Liver (tissue), 9 donors: ENCODE results near the gene SPATA1. TPM values are rescaled to one million over a fixed set of nuclear protein-coding genes. Genes with fewer than 3 reads are reported as not detected.

Experiments
- DNase-seq: peaks from one replicate; pipeline ENCODE4 v3.0.0-alpha.2; 2017; ENCODE audit warnings: low spot score
- H3K27ac ChIP-seq, 2 donors: one replicate each; pipeline ENCODE4 v1.7.0; 2013; ENCODE audit warnings: inconsistent platforms in 2 of 2, low read length in 2 of 2, control low read depth in 1 of 2, low read depth in 1 of 2, mild to moderate bottlenecking in 1 of 2
- H3K27me3 ChIP-seq, 4 donors: one replicate each; pipeline versions ENCODE4 v1.6.1 to v1.7.0; 2013; ENCODE audit warnings: low read length in 3 of 4, inconsistent platforms in 1 of 4, mild to moderate bottlenecking in 1 of 4, moderate library complexity in 1 of 4; ENCODE audit not compliant: control insufficient read depth in 4 of 4, insufficient read depth in 4 of 4
- H3K36me3 ChIP-seq, 4 donors: one replicate each; pipeline versions ENCODE4 v1.6.1 to v1.7.0; 2013; ENCODE audit warnings: low read length in 3 of 4, mild to moderate bottlenecking in 3 of 4, low read depth in 1 of 4, moderate library complexity in 1 of 4; ENCODE audit not compliant: control insufficient read depth in 4 of 4, insufficient read depth in 3 of 4
- H3K4me1 ChIP-seq, 4 donors: one replicate each; pipeline versions ENCODE4 v1.6.1 to v1.7.0; 2013; ENCODE audit warnings: low read length in 3 of 4, mild to moderate bottlenecking in 3 of 4, moderate library complexity in 1 of 4; ENCODE audit not compliant: control insufficient read depth in 4 of 4, insufficient read depth in 4 of 4
- H3K4me3 ChIP-seq, 3 donors: one replicate each; pipeline versions ENCODE4 v1.6.1 to v1.7.0; 2013; ENCODE audit warnings: low read length in 3 of 3, control low read depth in 1 of 3, low read depth in 1 of 3, mild to moderate bottlenecking in 1 of 3
- H3K9ac ChIP-seq, 2 donors: one replicate each; pipeline ENCODE4 v1.7.0; 2013; ENCODE audit warnings: low read length in 2 of 2, mild to moderate bottlenecking in 2 of 2, moderate library complexity in 2 of 2, control low read depth in 1 of 2, low read depth in 1 of 2
- H3K9me3 ChIP-seq, 4 donors: one replicate each; pipeline versions ENCODE4 v1.6.1 to v1.7.0; 2013; ENCODE audit warnings: low read length in 3 of 4; ENCODE audit not compliant: control insufficient read depth in 4 of 4
- EGR1 ChIP-seq, 2 donors: IDR thresholded peaks; 2 replicates each; pipeline ENCODE4 v1.6.1; 2016 to 2018; ENCODE audit warnings: antibody characterized with exemption in 2 of 2, low read depth in 2 of 2
- FOXA2 ChIP-seq: IDR thresholded peaks from 2 replicates; pipeline ENCODE4 v1.6.1; 2016; ENCODE audit warnings: antibody characterized with exemption
- GABPA ChIP-seq, 2 donors: IDR thresholded peaks in 1 of 2; conservative IDR thresholded peaks in 1 of 2; 2 replicates each; pipeline ENCODE4 v1.6.1; 2016; ENCODE audit warnings: antibody characterized with exemption in 2 of 2, mild to moderate bottlenecking in 1 of 2, moderate library complexity in 1 of 2
- HNF4A ChIP-seq, 2 donors: conservative IDR thresholded peaks; 2 replicates each; pipeline ENCODE4 v1.6.1; 2016; ENCODE audit warnings: antibody characterized with exemption in 2 of 2, mild to moderate bottlenecking in 2 of 2
- HNF4G ChIP-seq: IDR thresholded peaks from 2 replicates; pipeline ENCODE4 v1.6.1; 2016; ENCODE audit warnings: antibody characterized with exemption
- RAD21 ChIP-seq, 2 donors: IDR thresholded peaks; 2 replicates each; pipeline ENCODE4 v1.6.1; 2016; ENCODE audit warnings: antibody characterized with exemption in 2 of 2, mild to moderate bottlenecking in 2 of 2
- RXRA ChIP-seq, 2 donors: IDR thresholded peaks; 2 replicates each; pipeline ENCODE4 v1.6.1; 2017 to 2018; ENCODE audit warnings: antibody characterized with exemption in 2 of 2, mild to moderate bottlenecking in 1 of 2
- SP1 ChIP-seq: IDR thresholded peaks from 2 replicates; pipeline ENCODE4 v1.6.1; 2018; ENCODE audit warnings: antibody characterized with exemption, mild to moderate bottlenecking
- TAF1 ChIP-seq: conservative IDR thresholded peaks from 2 replicates; pipeline ENCODE4 v1.6.1; 2016; ENCODE audit warnings: antibody characterized with exemption, mild to moderate bottlenecking
- WGBS: extraction: QIAGEN DNeasy Blood & Tissue Kit; methylation state at CpG from one replicate; pipeline ENCODE4 v1.1.7; 2013; 5-methylcytosine and 5-hydroxymethylcytosine counted together
- polyA plus RNA-seq, 2 donors: library from polyadenylated mRNA; stranded (reverse) in 1 of 2; unstranded in 1 of 2; fragments of 200-250 nt in 1 of 2; fragments of >200 nt in 1 of 2; fragmentation: Nextera tagmentation in 1 of 2; extraction: Ambion mirVana in 1 of 2; gene quantifications; one replicate each; pipeline versions ENCODE4 v1.2.1 to v1.2.3, GENCODE V29; 2013 to 2015
- total RNA-seq, 2 donors: library from RNA; depleted of rRNA; stranded (reverse); fragments of >200 nt; gene quantifications; one replicate each; pipeline ENCODE4 v1.2.3, GENCODE V29; 2014
- TF ChIP-seq, protein P1 (sequence below): IDR thresholded peaks from 2 replicates; pipeline ENCODE4 v1.6.1; 2016; ENCODE audit warnings: antibody characterized with exemption, mild to moderate bottlenecking
- TF ChIP-seq, protein P2 (sequence below): fragments of 150-350 bp; IDR thresholded peaks from 2 replicates; pipeline ENCODE4 v1.5.1; 2017; ENCODE audit warnings: improper control_type of control experiment, low read depth, low read length; ENCODE audit not compliant: missing input control
- TF ChIP-seq, protein P3 (sequence below): IDR thresholded peaks from 2 replicates; pipeline ENCODE4 v1.6.1; 2016; ENCODE audit warnings: antibody characterized with exemption
- TF ChIP-seq, protein P4 (sequence below): IDR thresholded peaks from 2 replicates; pipeline ENCODE4 v1.6.1; 2016; ENCODE audit warnings: antibody characterized with exemption
- TF ChIP-seq, protein P5 (sequence below): IDR thresholded peaks from 2 replicates; pipeline ENCODE4 v1.6.1; 2016; ENCODE audit warnings: antibody characterized with exemption
- donor health status: healthy.
- donor health status: healthy.
- donor health status: healthy.
- donor health status: healthy.
- donor health status: healthy.

Gene SPATA1
- total and polyA plus RNA-seq, 4 donors = 0.06 to 2.2 (median 0.54) TPM

DNA sequence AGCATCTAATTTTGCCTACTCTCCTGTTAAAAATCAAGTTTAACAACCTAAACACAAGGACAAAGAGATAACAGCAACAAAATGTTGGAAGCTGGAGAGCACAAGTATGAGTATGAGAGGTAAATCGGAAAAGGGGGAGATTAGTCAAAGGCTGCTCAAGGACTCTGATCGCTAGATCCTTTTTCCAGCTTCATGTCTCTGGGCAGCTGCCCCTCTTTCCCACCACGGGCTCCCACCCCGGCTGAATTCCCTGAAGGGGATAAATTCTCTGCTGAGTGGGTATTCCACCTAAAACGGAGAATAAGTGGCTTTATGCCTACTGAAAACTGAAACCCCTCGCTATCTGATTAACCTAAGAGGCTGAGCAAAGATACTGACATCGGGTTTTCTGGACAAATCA is 68.8 kb downstream of the SPATA1 start:
- no peak overlapping the region for H3K9ac ChIP-seq
- 83% methylated on average over 7 of the region's 7 CpGs for WGBS

DNA sequence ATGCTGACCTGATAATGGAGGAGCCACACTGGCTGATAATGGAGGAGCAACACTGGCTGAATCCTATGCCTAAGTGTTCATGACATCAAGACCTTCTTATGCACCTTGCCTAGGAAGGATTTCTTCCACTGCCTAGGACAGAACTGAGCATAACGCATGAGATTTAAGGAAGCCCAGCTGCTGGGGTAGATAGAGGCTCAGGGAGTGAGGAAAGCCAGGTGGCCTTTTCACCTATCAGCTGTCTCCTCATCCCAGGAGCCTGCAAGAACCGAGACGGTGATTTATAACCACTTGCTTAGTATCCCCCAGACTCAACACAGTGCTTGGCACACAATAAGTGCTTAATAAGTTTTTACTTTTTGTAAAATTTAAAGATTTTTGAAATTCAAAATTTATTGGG is 75.5 kb downstream of the SPATA1 start:
- no peak overlapping the region for H3K27ac ChIP-seq
- 89% methylated on average over 3 of the region's 3 CpGs for WGBS
- H3K9ac ChIP-seq = no peak overlapping the region
- no peak for DNase-seq
- H3K36me3 ChIP-seq = no peaks in the 10 kb centered on the region
- H3K9me3 ChIP-seq = peaks cover 0 to 4% (median under 1%) of the 10 kb centered on the region in 4 donors
- no peaks in the 10 kb centered on the region for H3K4me1 ChIP-seq
- TF ChIP-seq TAF1 (no peak), SP1 (no peak), FOXA2 (no peak), GABPA (IDR thresholded peaks at IDR 0.05 in 1 of 2, conservative IDR thresholded peaks at IDR 0.05 in 1 of 2) (no peak), HNF4A (conservative IDR thresholded peaks at IDR 0.05) (no peak), HNF4G (no peak), RAD21 (IDR thresholded peaks at IDR 0.05) (no peak)
- TF ChIP-seq, protein P1, sequence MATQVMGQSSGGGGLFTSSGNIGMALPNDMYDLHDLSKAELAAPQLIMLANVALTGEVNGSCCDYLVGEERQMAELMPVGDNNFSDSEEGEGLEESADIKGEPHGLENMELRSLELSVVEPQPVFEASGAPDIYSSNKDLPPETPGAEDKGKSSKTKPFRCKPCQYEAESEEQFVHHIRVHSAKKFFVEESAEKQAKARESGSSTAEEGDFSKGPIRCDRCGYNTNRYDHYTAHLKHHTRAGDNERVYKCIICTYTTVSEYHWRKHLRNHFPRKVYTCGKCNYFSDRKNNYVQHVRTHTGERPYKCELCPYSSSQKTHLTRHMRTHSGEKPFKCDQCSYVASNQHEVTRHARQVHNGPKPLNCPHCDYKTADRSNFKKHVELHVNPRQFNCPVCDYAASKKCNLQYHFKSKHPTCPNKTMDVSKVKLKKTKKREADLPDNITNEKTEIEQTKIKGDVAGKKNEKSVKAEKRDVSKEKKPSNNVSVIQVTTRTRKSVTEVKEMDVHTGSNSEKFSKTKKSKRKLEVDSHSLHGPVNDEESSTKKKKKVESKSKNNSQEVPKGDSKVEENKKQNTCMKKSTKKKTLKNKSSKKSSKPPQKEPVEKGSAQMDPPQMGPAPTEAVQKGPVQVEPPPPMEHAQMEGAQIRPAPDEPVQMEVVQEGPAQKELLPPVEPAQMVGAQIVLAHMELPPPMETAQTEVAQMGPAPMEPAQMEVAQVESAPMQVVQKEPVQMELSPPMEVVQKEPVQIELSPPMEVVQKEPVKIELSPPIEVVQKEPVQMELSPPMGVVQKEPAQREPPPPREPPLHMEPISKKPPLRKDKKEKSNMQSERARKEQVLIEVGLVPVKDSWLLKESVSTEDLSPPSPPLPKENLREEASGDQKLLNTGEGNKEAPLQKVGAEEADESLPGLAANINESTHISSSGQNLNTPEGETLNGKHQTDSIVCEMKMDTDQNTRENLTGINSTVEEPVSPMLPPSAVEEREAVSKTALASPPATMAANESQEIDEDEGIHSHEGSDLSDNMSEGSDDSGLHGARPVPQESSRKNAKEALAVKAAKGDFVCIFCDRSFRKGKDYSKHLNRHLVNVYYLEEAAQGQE = no peak
- TF ChIP-seq, protein P2, sequence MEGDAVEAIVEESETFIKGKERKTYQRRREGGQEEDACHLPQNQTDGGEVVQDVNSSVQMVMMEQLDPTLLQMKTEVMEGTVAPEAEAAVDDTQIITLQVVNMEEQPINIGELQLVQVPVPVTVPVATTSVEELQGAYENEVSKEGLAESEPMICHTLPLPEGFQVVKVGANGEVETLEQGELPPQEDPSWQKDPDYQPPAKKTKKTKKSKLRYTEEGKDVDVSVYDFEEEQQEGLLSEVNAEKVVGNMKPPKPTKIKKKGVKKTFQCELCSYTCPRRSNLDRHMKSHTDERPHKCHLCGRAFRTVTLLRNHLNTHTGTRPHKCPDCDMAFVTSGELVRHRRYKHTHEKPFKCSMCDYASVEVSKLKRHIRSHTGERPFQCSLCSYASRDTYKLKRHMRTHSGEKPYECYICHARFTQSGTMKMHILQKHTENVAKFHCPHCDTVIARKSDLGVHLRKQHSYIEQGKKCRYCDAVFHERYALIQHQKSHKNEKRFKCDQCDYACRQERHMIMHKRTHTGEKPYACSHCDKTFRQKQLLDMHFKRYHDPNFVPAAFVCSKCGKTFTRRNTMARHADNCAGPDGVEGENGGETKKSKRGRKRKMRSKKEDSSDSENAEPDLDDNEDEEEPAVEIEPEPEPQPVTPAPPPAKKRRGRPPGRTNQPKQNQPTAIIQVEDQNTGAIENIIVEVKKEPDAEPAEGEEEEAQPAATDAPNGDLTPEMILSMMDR = no peak
- TF ChIP-seq, protein P3, sequence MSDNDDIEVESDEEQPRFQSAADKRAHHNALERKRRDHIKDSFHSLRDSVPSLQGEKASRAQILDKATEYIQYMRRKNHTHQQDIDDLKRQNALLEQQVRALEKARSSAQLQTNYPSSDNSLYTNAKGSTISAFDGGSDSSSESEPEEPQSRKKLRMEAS = no peak
- TF ChIP-seq, protein P4, sequence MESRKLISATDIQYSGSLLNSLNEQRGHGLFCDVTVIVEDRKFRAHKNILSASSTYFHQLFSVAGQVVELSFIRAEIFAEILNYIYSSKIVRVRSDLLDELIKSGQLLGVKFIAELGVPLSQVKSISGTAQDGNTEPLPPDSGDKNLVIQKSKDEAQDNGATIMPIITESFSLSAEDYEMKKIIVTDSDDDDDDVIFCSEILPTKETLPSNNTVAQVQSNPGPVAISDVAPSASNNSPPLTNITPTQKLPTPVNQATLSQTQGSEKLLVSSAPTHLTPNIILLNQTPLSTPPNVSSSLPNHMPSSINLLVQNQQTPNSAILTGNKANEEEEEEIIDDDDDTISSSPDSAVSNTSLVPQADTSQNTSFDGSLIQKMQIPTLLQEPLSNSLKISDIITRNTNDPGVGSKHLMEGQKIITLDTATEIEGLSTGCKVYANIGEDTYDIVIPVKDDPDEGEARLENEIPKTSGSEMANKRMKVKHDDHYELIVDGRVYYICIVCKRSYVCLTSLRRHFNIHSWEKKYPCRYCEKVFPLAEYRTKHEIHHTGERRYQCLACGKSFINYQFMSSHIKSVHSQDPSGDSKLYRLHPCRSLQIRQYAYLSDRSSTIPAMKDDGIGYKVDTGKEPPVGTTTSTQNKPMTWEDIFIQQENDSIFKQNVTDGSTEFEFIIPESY = no peak
- TF ChIP-seq, protein P5, sequence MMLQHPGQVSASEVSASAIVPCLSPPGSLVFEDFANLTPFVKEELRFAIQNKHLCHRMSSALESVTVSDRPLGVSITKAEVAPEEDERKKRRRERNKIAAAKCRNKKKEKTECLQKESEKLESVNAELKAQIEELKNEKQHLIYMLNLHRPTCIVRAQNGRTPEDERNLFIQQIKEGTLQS = no peak
- no peaks in the 10 kb centered on the region for H3K27me3 ChIP-seq
- no peak overlapping the region for H3K4me3 ChIP-seq

More for the DNA sequence above, 68.8 kb downstream of the SPATA1 start:
- Histone ChIP-seq H3K27me3 (no peaks in the 10 kb centered on the region), H3K36me3 (peaks cover 0 to 2% (median 0%) of the 10 kb centered on the region in 4 donors), H3K4me1 (peaks cover 0 to 12% (median 4%) of the 10 kb centered on the region in 4 donors), H3K9me3 (no peaks in the 10 kb centered on the region), H3K4me3 (peak overlapping the region; percentile 51 to 87 (median 70)), H3K27ac (peak overlapping the region in 1 of 2 donors; percentile 42)
- TF ChIP-seq HNF4G = no peak
- TF ChIP-seq, protein P5 = no peak
- no peak for TF ChIP-seq TAF1
- no peak for TF ChIP-seq RXRA (IDR thresholded peaks at IDR 0.05)
- TF ChIP-seq, protein P2 = no peak
- TF ChIP-seq EGR1 (IDR thresholded peaks at IDR 0.05; ENCODE audit: low read depth in 2 of 2) = no peak
- DNase-seq = no peak
